ENCODE results near the gene CNNM2.

DNA sequence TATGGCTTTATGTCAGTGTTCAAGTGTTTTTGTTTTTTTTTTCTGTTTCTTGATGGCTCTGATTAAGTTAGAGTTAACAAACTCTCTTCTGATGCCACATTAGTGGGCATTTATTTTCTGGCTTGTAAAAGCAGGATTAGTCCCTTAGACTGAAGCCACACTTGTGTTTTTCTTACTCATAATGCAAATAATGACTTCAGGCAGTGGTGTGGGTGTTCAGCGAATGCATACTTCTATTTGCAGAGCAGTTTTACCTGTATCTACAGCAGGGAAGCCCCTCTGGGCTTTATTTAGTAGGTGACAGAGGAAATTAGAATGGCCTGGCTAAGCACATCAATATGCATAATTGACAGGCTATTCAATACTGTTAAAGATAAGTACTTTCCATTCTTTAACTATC lies 79.9 kb downstream of the CNNM2 start:
- TF ChIP-seq MEF2A (IDR thresholded peaks at IDR 0.05; ENCODE audit: borderline replicate concordance, low read depth) (no peak), EP300 (IDR thresholded peaks at IDR 0.05; ENCODE audit: borderline replicate concordance in 1 of 2, low read depth in 1 of 2, low read length in 1 of 2) (no peak), CTCF (IDR thresholded peaks at IDR 0.05) (no peak), TAF1 (IDR thresholded peaks at IDR 0.05; ENCODE audit: borderline replicate concordance, low read depth, low read length) (no peak), EZH2phosphoT487 (IDR thresholded peaks at IDR 0.05; ENCODE audit: borderline replicate concordance, low read depth) (no peak), CHD2 (IDR thresholded peaks at IDR 0.05; ENCODE audit: low read length, partially characterized antibody) (no peak), REST (IDR thresholded peaks at IDR 0.05; ENCODE audit: low read depth, low read length) (no peak), YY1 (IDR thresholded peaks at IDR 0.05; ENCODE audit: low read depth) (no peak), POLR2AphosphoS5 (IDR thresholded peaks at IDR 0.05; ENCODE audit: low read depth, low read length) (no peak), FOXM1 (IDR thresholded peaks at IDR 0.05; ENCODE audit: low read depth) (no peak)
- TF ChIP-seq, protein P1, sequence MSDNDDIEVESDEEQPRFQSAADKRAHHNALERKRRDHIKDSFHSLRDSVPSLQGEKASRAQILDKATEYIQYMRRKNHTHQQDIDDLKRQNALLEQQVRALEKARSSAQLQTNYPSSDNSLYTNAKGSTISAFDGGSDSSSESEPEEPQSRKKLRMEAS (IDR thresholded peaks at IDR 0.05; ENCODE audit: low read depth) = no peak

All from SK-N-SH (cell line).